Measurements from ENCODE around the gene TMEM18.

The TMEM18 gene

DNA sequence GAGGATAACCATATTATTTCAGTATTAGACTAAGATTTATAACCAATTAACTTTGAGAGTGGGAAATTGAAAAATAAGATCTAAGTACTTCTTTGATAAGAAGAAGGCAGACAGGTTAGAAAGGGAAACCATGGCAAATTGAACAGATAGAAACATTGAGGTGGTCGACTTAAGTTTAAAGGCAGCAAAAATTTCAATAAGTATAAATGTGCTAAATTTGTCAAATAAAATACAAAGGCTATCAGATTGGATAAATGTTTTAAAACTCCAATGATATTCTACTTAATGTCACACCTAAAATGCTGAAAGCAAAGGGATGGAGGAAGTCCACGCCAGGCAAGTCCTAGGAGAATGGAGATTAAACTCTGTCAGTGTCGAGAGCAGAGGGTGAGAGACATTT is 59.2 kb downstream of the TMEM18 start:
- DNase-seq (ENCODE audit: low spot score), result no peak

All from CD4-positive, alpha-beta T cell treated with Interleukin-2 at 100 ng/mL for 4 hours (primary cell).